Activated CD4-positive, CD25-positive, alpha-beta regulatory T cell treated with anti-CD3 and anti-CD28 coated beads, Interleukin-2, amount 50 U/mL, for 24 hours (primary cell): ENCODE data around the gene ZBTB18.

ENCODE experiments used
- ATAC-seq, 2 donors: fragments of 150-1000 bp; cut with Tn5 transposase; one replicate each; pipeline ENCODE4 v1.10.0; 2021; ENCODE audit warnings: mild to moderate bottlenecking in 1 of 2, moderate library complexity in 1 of 2

The ZBTB18 gene

DNA sequence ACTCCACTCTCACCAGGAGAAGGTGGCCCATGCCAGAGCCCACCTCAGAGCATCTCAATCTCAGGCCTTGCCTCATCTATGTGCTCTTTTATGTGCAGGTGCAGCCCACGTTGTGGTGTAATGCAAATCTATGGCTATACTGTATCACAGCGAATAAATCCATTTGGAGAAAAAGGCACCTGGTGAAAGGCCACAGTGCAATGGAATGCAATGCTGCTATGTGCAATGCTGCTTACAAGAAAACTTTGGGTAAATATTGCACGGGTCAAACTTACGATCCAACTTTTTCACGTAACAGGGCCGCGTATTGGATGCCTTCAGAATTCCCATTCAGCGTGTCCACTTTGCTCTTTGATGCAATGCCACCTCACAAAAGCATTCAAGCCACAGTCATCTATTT lies 13.5 kb downstream of the ZBTB18 start:
- ATAC-seq: no peak

GRCh38 chr1:244065063-244065793 lies 14.1 kb downstream of the ZBTB18 start:
- ATAC-seq: no peak

DNA sequence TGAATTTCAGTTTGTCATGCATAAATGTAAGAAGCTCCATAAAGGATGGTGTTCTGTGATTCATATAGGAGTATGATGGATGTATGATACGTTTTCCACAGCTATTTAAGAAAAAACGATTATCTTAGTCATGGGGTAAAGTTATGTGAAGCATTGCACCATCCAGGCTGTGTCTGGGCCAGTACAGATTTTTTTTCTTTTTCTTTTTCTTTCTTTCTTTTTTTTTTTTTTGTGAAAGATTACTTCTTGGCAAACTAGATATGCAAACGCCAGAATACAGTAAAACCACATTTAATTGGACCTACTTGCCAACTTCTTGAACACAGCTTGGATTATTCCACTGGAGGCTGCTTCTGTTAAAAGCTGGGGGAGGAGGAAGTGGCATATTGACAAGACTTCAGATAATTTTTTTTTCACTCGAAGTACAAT lies 14.9 kb downstream of the ZBTB18 start:
- no peak for ATAC-seq

GRCh38 chr1:244066954-244067716 lies 16.1 kb downstream of the ZBTB18 start:
- ATAC-seq: no peak

GRCh38 chr1:244067893-244068292 lies 16.8 kb downstream of the ZBTB18 start:
- no peak for ATAC-seq

DNA sequence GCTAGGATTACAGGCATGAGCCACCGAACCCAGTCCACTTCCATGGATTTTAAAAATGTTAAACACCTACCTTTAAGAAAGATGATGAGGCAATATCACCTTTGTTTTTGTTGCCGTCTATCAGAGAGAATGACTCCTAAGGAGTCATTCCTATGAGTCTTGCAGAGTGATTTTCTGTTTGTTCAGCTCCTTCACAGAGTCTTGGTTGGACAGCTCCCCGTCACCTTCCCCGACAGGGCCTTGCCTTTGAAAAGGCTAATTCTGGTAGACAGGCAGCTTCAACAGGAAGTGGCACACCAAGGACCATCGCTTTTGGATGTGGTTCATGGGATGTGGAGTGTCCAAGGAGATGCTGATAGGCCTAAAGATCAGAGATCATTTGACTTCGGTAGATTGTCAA lies 17.5 kb downstream of the ZBTB18 start:
- ATAC-seq: no peak

DNA sequence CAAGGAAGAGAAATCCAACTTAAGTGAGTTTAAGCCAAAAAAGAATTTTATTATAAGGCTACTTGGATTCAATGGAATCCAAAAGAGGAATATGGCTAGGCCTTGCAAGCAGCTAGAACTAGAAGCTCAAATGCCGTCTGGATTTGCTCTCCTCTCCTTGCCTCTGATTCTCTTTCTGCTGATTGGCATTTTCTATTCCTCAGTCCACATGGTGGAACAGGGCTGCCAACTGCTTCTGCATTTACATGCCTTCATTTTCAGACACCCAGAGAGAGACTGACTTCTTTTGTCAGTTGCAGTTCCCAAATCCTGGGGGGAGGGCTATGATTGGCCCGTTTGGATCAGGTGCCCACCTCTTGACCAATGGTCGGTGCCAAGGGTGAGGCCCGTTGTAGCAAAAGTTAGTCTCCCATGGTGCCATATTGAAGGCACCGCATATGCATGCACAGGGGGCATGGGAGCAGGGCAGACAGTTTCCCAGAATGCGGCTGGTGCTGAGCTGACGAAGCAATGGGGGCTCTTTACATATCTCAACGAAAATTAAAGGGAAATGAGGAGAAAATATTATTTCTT lies 18.3 kb downstream of the ZBTB18 start:
- no peak for ATAC-seq

GRCh38 chr1:244074559-244075171 lies 23.6 kb downstream of the ZBTB18 start:
- ATAC-seq: peak; percentile 55 to 71

DNA sequence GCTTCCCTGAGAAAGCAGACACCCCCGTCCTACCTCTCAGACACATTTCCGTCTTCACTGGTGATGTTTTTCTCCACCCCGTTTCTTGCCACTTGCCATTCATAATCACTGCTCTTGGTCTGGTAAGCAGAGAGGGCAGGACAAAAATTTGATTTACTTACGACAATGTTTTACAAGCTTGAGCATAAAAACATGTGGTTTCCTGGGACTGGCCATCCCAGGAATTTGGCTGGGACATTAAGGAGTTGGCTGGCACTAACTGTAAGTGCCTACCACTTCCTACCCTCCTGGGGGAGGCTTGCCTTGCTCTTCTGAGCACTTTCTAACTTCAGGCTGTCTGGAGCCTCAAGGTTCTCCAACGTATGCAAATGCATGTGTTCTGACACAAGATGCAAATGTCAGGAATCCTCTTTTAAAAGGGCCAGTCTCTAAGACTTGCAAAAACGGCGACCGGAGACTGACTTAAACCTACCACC lies 24.2 kb downstream of the ZBTB18 start:
- ATAC-seq: no peak

GRCh38 chr1:244076740-244077139 lies 25.7 kb downstream of the ZBTB18 start:
- ATAC-seq: no peak

DNA sequence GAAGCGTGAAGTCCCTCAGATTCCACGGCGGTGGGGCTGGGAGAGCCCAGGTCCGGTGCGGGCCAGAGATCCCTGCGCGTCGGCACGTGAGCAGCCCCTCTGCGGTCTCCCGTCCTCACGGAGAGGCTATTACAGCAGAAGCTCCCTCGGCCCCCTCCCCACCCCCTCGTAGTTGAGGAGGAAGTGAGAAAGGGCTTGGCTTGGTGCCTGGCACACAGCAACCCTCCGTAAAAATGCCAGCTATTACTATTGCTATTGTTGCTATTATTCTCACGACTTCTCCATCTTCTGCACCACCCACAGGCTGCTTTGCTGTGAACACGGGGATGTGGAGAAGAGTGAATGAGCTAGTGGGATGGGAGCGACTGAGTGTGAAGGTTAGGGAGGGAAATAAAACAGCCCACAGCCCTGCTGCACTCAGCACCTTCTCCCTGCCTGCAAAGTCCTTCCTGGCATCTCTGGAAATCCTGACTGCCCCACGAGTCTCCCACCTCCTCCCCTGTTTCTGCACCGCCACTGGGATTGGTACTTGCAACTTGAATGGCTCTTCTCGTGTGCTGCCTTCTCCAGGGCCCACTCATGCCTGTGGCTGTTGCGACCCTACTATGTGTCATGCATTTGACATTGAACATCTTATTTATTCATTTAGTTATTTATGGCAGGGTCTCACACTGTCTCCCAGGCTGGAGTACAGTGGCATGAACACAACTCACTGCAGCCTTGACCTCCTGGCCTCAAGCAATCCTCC lies 26.6 kb downstream of the ZBTB18 start:
- no peak for ATAC-seq

DNA sequence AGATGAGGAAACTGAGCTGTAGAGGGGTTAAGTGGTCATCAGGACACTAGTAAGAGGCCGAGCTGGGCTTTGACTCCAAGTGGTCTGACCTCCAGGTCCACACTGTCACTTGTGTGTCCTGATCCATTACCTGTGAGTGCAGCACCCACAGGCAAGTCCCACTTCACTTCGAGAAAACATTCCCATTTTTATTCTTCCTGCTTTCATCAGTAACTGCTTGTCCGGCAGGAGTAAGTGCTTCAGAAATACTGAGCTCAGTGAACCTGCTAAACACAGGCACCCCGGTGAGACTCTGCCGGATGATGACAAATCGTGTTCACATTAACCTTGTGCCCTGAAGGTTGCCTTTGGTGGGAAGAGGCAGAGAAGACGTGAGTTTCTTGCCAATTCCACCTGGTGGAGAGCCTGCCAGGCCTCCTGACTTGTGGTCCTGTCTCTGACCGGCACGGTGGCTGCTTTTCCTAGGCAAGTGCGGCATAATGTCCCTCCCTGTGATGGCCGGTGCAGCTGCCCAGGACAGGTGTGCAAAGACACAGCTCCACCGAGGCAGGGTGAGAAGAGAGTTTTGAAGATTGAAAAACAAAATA lies 29.4 kb downstream of the ZBTB18 start:
- no peak for ATAC-seq

GRCh38 chr1:244082969-244083368 lies 31.9 kb downstream of the ZBTB18 start:
- ATAC-seq: no peak

- ATAC-seq: no peak
Measured at GRCh38 chr1:244083383-244083943, 32.4 kb downstream of the ZBTB18 start.

- ATAC-seq: no peak
Measured at GRCh38 chr1:244084763-244085162, 33.7 kb downstream of the ZBTB18 start.

GRCh38 chr1:244085891-244086290 lies 34.8 kb downstream of the ZBTB18 start:
- ATAC-seq: no peak

- ATAC-seq: no peak
Measured at GRCh38 chr1:244087021-244087560, 36.0 kb downstream of the ZBTB18 start.

- no peak for ATAC-seq
Measured at GRCh38 chr1:244087611-244088010, 36.5 kb downstream of the ZBTB18 start.

DNA sequence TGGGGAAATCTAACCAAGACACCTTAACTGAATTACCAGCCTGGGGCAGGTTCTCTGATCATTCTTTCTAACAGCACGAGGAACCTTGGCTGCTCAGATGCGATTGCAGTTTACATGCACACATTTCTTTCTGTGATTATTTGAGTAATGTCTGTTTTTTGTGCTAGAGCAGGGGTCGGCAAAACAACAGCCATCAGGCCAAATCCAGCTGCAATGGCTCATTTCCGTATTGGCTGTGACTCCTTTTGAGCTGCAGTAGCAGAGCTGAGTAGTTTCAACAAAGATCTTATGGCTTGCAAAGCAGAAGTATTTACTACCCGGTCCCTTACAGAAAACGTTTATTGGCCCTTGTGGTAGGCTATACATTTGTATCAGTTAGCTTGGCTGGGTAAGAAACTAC lies 37.1 kb downstream of the ZBTB18 start:
- no peak for ATAC-seq

GRCh38 chr1:244089561-244089960 lies 38.5 kb downstream of the ZBTB18 start:
- no peak for ATAC-seq

- ATAC-seq: no peak
Measured at GRCh38 chr1:244090645-244091044, 39.6 kb downstream of the ZBTB18 start.
